GM18519 (cell line): ENCODE measurements around the gene REX1BD.

Source experiments
- ATAC-seq: cut with Tn5 transposase; IDR thresholded peaks from one replicate; pipeline ENCODE4 v1.9.1; 2021; ENCODE audit warnings: mild to moderate bottlenecking, moderate library complexity; ENCODE audit not compliant: unreplicated experiment, low FRiP score

REX1BD gene

DNA sequence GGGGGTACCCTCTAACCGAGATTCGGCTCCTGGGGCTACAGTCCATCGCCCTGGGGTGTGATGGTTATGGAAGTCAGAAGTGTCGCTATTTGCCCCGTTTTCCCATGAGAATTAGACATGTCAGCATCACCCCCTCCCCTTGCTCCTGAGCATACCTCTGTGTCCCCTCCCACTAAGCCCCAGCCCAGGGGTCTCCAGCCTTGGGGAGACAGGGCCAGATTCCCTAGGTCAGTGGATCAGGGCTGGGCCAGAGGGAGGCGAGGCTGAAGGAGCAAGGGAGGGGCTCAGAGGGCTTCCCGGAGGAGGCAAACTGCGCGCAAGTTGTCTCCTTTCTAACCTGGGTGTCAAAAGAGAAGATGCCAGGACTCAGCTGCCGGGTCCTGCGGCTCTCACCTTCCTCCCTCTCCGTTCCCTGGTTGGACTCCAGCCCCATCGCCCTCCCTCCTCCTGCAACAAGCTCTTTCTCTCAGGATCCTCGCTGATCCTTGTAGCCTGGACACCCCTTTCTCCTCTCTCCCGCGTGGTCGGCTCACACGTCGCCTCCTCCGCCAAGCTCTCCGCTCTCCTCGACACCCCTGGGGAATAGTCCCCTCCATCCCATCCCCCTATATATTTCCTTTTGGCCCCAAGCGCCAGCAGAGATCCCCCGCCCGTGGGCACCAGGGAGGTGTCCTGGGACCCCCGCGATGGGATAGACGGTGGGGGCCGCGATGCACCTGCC is 23.6 kb downstream of the REX1BD start:
- no peak for ATAC-seq

DNA sequence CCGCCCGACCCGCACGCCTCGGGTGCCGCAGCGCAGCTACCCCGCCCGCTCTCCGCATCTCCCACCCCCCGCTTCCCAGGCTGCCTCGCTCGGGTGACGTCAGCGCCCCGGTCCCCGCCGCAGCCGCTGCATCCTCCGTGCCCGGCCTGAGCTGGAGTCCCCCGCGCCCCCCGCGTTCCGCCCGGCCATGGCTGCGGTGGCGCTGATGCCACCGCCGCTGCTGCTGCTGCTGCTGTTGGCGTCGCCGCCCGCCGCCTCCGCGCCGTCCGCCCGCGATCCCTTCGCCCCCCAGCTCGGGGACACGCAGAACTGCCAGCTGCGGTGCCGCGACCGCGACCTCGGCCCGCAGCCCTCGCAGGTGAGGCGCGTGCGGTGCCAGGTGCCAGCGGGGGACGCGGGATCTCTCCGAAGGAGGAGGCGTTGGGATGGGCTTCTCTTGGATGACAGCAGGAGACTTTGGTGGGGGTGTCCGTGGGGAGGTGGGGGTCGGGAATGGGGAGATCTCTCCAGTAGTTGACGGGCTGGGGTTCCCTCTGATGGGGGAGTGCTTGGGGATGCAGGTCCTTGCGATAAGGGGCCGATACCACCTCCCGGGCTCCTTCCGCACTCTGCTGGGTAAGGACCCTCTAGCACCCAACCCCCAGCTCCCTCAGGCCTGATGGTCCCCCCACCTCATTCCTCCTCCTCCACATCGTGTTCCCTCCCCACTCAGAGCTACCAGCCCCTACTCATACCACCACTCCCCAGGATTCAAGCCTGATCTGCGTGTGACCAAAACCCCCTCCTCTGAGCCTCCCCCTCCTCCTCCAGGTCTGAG is 24.4 kb downstream of the REX1BD start, which contains the start of gene TMEM59L:
Gene TMEM59L (plus strand): TSS at position 99 of the 817 bp plus-strand sequence. CDS start 89 bp downstream, at position 188.
- ATAC-seq: no peak

- ATAC-seq: no peak
These were observed 25.1 kb downstream of the REX1BD start for GRCh38 chr19:18613589-18614234.

- ATAC-seq: no peak
These were observed 27.4 kb downstream of the REX1BD start for GRCh38 chr19:18616023-18616422.

DNA sequence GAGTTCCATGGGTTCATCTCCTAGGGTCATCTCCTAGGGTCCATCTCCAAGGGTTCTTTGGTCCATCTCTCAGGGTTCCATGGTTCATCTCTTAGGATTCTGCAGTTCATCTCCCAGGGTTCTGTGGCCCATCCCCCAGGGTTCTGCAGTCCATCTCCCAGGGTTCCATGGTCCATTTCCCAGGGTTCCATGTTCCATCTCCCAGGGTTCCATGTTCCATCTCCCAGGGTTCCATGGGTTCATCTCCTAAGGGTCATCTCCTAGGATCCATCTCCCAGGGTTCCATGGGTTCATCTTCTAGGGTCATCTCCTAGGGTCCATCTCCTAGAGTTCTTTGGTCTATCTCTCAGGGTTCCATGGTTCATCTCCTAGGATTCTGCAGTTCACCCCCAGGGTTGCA is 29.0 kb downstream of the REX1BD start:
- ATAC-seq: no peak

GRCh38 chr19:18618236-18618635 is 29.6 kb downstream of the REX1BD start:
- ATAC-seq: no peak

DNA sequence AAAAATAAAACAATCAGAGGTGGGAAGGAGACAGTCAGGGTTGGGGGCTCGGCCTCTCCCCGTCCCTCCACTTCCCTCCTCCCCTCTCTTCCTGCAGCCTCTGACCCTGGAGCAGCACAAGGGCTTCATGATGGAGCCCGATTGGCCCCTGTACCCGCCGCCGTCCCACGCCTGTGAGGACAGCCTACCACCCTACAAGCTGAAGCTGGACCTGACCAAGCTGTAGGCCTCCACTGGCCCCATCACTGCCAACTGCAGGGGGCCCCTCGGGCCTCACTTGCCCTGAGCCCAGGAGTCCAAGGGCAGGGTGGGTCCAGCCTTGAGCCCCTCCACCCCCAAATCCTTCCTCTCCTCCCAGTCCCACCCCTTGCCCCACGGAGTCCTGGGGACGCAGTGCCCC is 31.7 kb downstream of the REX1BD start:
- no peak for ATAC-seq

GRCh38 chr19:18620902-18621301 is 32.3 kb downstream of the REX1BD start:
- ATAC-seq: no peak

DNA sequence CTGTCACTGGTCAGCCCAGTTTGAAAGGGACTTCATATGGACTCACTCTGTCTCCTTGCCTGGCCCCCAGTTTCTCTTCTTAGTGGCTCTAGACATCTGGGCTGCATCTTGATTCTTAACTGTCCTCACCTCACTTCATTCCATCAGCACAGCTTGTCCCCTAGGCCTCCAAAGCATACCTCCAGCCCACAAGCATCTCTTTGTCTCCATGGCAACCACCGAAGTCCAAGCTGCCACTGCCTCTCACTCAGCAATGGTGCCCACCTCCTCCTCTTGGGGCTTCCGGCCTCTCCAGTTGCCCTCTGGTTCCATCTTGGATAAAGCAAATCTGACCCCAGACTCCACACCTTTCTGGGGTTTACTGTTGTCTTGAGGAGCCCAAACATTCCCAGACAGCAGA is 38.3 kb downstream of the REX1BD start:
- ATAC-seq: no peak

GRCh38 chr19:18629166-18630088 is 40.8 kb downstream of the REX1BD start:
- no peak for ATAC-seq

DNA sequence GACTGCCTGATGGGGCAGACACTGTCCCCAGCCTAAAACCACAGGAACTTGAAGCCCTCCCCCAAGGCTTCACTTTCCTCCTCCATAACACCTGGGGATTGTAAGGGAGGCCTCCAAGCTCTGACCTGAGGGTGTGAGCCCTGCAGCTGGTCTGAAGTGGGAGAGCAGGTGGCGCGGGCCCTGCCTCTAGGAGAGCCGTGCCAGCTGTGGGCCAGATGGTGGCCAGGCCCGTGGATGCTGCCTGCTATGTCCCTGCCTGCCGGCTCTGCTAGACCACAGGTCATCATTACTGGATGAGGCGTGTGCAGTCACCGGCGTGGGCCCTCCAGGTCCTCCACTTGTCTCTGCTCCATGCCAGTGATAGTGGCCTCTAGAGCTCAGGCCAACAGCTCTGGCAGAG is 44.7 kb downstream of the REX1BD start:
- ATAC-seq: no peak

GRCh38 chr19:18634612-18635297 is 46.2 kb downstream of the REX1BD start:
- no peak for ATAC-seq

- ATAC-seq: no peak
These were observed 47.2 kb downstream of the REX1BD start for GRCh38 chr19:18635831-18636182.

- ATAC-seq: peak; percentile 66
These were observed 47.8 kb downstream of the REX1BD start for GRCh38 chr19:18636183-18636968.

DNA sequence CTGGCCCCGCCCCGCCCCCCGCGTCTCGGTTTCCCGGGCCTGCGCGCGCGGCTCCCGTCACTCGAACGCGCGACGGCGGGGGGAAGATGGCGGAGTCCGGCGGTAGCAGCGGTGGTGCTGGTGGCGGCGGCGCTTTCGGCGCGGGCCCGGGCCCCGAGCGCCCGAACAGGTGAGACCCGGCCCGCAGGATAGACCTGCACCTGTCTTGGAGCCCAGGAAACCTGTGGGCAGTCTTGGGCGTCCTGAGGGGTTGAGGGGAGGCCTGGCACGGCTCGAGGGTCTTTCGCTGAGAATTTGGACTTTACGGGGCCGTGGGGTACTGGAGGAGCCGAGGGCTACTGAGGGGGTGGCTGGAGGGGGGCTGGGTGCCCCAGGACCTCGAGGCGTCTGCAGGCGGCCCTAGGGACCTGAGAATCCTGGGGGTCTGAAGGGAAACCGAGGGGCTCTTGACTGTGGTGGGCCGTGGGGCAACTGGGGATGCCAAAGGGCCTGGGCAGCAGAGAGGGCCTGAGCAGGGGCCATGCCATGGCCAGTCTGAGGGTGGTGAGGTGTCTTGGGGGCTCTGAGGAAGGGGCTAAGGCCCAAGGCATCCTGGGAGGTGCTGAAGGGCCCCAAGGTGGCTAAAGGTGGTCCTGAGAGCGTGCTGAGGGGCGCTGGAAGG is 48.5 kb downstream of the REX1BD start, which contains the start of gene KLHL26:
Gene KLHL26 (plus strand): TSS at position 60 of the 661 bp plus-strand sequence. CDS start 27 bp downstream, at position 87.
- no peak for ATAC-seq

DNA sequence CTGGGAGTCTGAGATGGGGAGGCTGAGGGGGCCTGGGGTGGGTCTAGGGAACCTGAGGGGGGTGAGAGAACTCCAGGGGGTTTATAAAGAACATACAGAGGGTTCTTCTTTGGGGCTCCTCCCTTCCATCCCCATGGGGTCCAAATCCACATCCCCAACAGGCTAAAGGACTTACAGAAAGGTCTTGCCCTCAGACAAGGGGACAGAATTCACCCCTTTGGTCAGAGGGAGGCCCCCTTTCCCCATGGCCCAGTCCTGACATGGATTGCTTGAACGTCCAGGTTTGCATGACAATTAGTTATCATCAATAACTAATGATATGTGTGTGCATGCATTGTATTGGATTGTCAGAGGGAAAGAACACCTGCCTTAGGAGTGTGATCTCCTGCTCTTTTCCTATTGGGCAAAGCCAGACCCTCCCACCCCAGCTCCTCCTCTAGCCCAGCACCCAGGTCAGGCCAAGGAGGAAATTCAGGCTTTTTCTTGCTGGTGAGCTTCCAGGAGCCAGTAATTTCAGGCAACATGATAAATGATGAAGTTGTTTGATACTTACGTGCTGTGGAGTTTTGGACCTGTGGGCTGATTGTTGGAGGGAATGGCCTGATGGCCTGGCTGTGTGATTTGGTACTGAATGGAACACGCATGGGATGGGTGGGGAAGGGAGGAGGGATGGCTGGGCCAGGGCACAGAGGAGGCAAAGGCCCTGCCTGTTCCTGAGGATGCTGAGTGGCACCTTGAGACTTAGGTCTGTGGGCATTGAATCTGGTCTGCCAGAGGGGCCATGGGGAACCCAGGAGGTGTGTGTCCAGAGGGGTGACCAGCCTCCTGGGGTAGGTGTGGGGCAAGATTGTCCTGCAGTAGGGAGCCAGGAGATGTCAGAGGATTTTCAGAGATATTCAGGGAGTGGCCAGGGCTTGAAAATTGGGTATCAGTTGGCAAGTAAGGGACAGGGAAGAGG is 49.4 kb downstream of the REX1BD start:
- no peak for ATAC-seq

DNA sequence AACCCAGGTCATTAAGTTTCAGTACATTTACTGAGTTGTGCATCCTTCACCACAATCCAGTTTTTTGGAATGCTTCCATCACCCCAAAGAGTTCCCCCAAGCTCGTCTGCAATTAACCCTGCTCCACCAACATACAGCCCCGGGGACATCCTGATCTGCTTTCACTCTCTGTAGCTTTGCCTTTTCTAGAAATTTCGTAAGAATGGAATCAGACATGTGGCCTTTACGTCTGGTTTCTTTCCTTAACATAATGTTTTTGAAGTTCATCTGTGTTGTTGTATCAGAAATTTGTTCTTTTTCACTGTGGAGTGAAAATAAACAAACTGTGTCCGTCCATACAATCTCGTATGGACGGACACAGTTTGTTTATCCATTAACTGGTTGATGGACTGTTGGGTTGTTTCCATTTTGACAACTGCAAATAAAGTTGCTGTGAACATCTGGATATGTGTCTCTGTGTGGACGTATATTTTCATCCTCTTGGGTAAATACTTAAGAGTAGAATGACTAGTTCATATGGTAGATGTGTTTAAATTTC is 51.2 kb downstream of the REX1BD start:
- no peak for ATAC-seq
